K562 (cell line): Measurements from ENCODE around the gene NUP35. TPM values are rescaled to one million over a fixed set of nuclear protein-coding genes. Genes with fewer than 3 reads are reported as not detected.

Experiments used
- ATAC-seq: fragments of 200-7000 bp; cut with Tn5 transposase; 3 replicates; pipeline ENCODE4 v1.9.1; 2020; ENCODE audit warnings: moderate library complexity
- BruUV-seq: library from RNA; stranded (reverse); fragments of 400-500 nt; replicated peaks from 2 replicates; lab custom pipeline; 2021; lab: Mats Ljungman, UMichigan
- CTCF ChIA-PET: fragments of 300-600 bp; formaldehyde crosslinking; extraction: SDS; loops from one replicate; lab custom pipeline; 2021; ENCODE audit warnings: low intra/inter-chr PET ratio; lab: Yijun Ruan, JAX
- POLR2A ChIA-PET: fragments of 300-600, 350-650 bp; sonication (Branson Sonifier 250); formaldehyde crosslinking; extraction: SDS; loops from one replicate; lab custom pipeline; 2021; ENCODE audit warnings: antibody characterized with exemption, inconsistent platforms; lab: Yijun Ruan, JAX
- DNase-seq, 4 experiments: peaks; one replicate each; pipeline versions ENCODE4 v3.0.0 to v3.0.0-alpha.2; 2011 to 2018; ENCODE audit warnings: low spot score in 3 of 4, mixed read lengths in 3 of 4; ENCODE audit errors: extremely low read depth in 1 of 4
- FAIRE-seq: peaks from 2 replicates; lab custom pipeline; 2011; peaks lifted over from hg19 to GRCh38; lab: Jason Lieb, UNC
- H2AFZ ChIP-seq: 2 replicates; pipeline ENCODE4 v1.6.0; 2011; ENCODE audit warnings: low read depth, low read length, control low read depth, inconsistent platforms
- H3K27ac ChIP-seq: fragments of 200-600 bp; 3 replicates; pipeline ENCODE4 v1.8.0; 2011; ENCODE audit warnings: low read depth, mild to moderate bottlenecking, control low read depth, inconsistent platforms, low read length, moderate library complexity, mixed read lengths; ENCODE audit errors: extremely low read depth
- H3K27me3 ChIP-seq, 2 experiments: fragments of 300-600 bp in 1 of 2; 2 replicates in 1 of 2; 3 replicates in 1 of 2; pipeline versions ENCODE4 v1.6.0 to v1.8.0; 2011; ENCODE audit warnings: inconsistent platforms in 2 of 2, low read length in 2 of 2, mild to moderate bottlenecking in 1 of 2, mixed read lengths in 1 of 2, moderate library complexity in 1 of 2; ENCODE audit not compliant: control insufficient read depth in 2 of 2, insufficient read depth in 2 of 2
- H3K36me3 ChIP-seq: fragments of 300-600 bp; 3 replicates; pipeline ENCODE4 v1.8.0; 2011; ENCODE audit warnings: mild to moderate bottlenecking, low read length, inconsistent platforms; ENCODE audit not compliant: control insufficient read depth, insufficient read depth
- H3K4me1 ChIP-seq, 2 experiments: fragments of 200-600 bp in 1 of 2; replicated peaks in 1 of 2; 2 replicates in 1 of 2; 3 replicates in 1 of 2; pipeline versions ENCODE4 v1.5.1 to v1.8.0; 2011; ENCODE audit warnings: inconsistent platforms in 2 of 2, low read length in 2 of 2, mild to moderate bottlenecking in 1 of 2, mixed read lengths in 1 of 2, moderate library complexity in 1 of 2; ENCODE audit not compliant: control insufficient read depth in 2 of 2, insufficient read depth in 2 of 2
- H3K4me2 ChIP-seq: 2 replicates; pipeline ENCODE4 v1.6.1; 2011; ENCODE audit warnings: low read length, control low read depth, inconsistent platforms, mixed read lengths; ENCODE audit not compliant: insufficient read depth
- H3K4me3 ChIP-seq: fragments of 200-600 bp; sonication (generic), shearing (Covaris generic); 2 replicates; pipeline ENCODE4 v1.5.1; 2016; ENCODE audit warnings: control low read depth, inconsistent platforms
- H3K79me2 ChIP-seq: fragments of 200-600 bp; 3 replicates; pipeline ENCODE4 v1.8.0; 2011; ENCODE audit warnings: low read length, inconsistent platforms; ENCODE audit not compliant: control insufficient read depth, insufficient read depth
- H3K9ac ChIP-seq, 2 experiments: 2 replicates each; pipeline versions ENCODE4 v1.6.0 to v1.6.1; 2011; ENCODE audit warnings: low read depth in 2 of 2, low read length in 2 of 2, control low read depth in 1 of 2, inconsistent platforms in 1 of 2, mild to moderate bottlenecking in 1 of 2, mixed read lengths in 1 of 2; ENCODE audit not compliant: insufficient read depth in 1 of 2
- H3K9me1 ChIP-seq: one replicate; pipeline ENCODE4 v1.6.0; 2011; ENCODE audit warnings: inconsistent platforms, mild to moderate bottlenecking, low read length, moderate library complexity; ENCODE audit not compliant: control insufficient read depth, insufficient read depth
- H3K9me3 ChIP-seq: replicated peaks from 2 replicates; pipeline ENCODE4 v1.5.1; 2011; ENCODE audit warnings: low read depth, low read length, inconsistent platforms; ENCODE audit not compliant: control insufficient read depth, insufficient read depth
- H4K20me1 ChIP-seq: replicated peaks from 2 replicates; pipeline ENCODE4 v1.6.1; 2011; ENCODE audit warnings: low read length, inconsistent platforms, mixed read lengths; ENCODE audit not compliant: control insufficient read depth, insufficient read depth
- BACH1 ChIP-seq: fragments of 200-800 bp; sonication (Bioruptor generic); IDR thresholded peaks from 2 replicates; pipeline ENCODE4 v1.6.1; 2016; ENCODE audit warnings: missing genetic modification characterization, missing compliant biosample characterization
- CBFA2T3 ChIP-seq: fragments of 450-650 bp; IDR thresholded peaks from 2 replicates; pipeline ENCODE4 v1.6.1; 2017
- FOXK2 ChIP-seq, 2 experiments: fragments of 450-650 bp; IDR thresholded peaks in 1 of 2; conservative IDR thresholded peaks in 1 of 2; 2 replicates each; pipeline ENCODE4 v1.6.1; 2016; ENCODE audit warnings: low read depth in 2 of 2, mild to moderate bottlenecking in 1 of 2
- HMGN3 ChIP-seq: IDR thresholded peaks from 2 replicates; pipeline ENCODE4 v1.6.1; 2011; ENCODE audit warnings: borderline replicate concordance, low read depth, mild to moderate bottlenecking, mixed read lengths, low read length; ENCODE audit not compliant: insufficient read length; ENCODE audit errors: extremely low read depth
- HNRNPLL ChIP-seq: fragments of 200-400 bp; formaldehyde crosslinking; IDR thresholded peaks from 2 replicates; pipeline ENCODE4 v1.6.1; 2017; ENCODE audit warnings: low read length, low read depth, mild to moderate bottlenecking; ENCODE audit not compliant: poor library complexity, severe bottlenecking
- MAFK ChIP-seq: IDR thresholded peaks from 2 replicates; pipeline ENCODE4 v1.6.1; 2011; ENCODE audit warnings: low read length, improper control_type of control experiment
- MCM3 ChIP-seq: fragments of 450-650 bp; IDR thresholded peaks from 2 replicates; pipeline ENCODE4 v1.6.1; 2016
- POLR2AphosphoS2 ChIP-seq: IDR thresholded peaks from 2 replicates; pipeline ENCODE4 v1.6.1; 2012; ENCODE audit warnings: low read length, improper control_type of control experiment
- PRMT5 ChIP-seq: sonication (generic); formaldehyde crosslinking; IDR thresholded peaks from 2 replicates; pipeline ENCODE4 v1.5.0; 2020; ENCODE audit warnings: missing genetic modification reagents
- RBM34 ChIP-seq: fragments of 200-400 bp; formaldehyde crosslinking; IDR thresholded peaks from 2 replicates; pipeline ENCODE4 v1.6.1; 2018; ENCODE audit warnings: low read length, borderline replicate concordance; ENCODE audit not compliant: insufficient read depth
- SNRNP70 ChIP-seq: fragments of 200-400 bp; formaldehyde crosslinking; optimal IDR thresholded peaks from 2 replicates; pipeline ENCODE3; 2017; ENCODE audit warnings: low read depth, low read length
- SOX6 ChIP-seq: fragments of 450-650 bp; IDR thresholded peaks from 2 replicates; pipeline ENCODE4 v1.6.1; 2014; ENCODE audit warnings: mild to moderate bottlenecking
- SPI1 ChIP-seq: IDR thresholded peaks from 2 replicates; pipeline ENCODE4 v1.6.1; 2011; ENCODE audit warnings: low read depth, low read length, control low read depth, borderline replicate concordance
- ZKSCAN1 ChIP-seq: fragments of 150-350 bp; IDR thresholded peaks from 2 replicates; pipeline ENCODE4 v1.6.1; 2016; ENCODE audit warnings: low read depth, low read length
- ZNF518B ChIP-seq: fragments of 250-450 bp; sonication (Bioruptor Pico); IDR thresholded peaks from 2 replicates; pipeline ENCODE4 v1.5.0; 2021; ENCODE audit warnings: mild to moderate bottlenecking, moderate library complexity
- ZNF551 ChIP-seq: fragments of 250-450 bp; sonication (Bioruptor Pico); IDR thresholded peaks from 2 replicates; pipeline ENCODE4 v1.5.0; 2021; ENCODE audit warnings: mild to moderate bottlenecking, moderate library complexity
- WGBS: fragments of 100-300 bp; shearing (Covaris generic); methylation state at CpG from one replicate; pipeline ENCODE4 v1.1.6; 2016; ENCODE audit warnings: low coverage, mixed read lengths; ENCODE audit not compliant: insufficient coverage; ENCODE audit errors: missing lambda C conversion rate; 5-methylcytosine and 5-hydroxymethylcytosine counted together
- in situ Hi-C: fragments of 300-500 bp; cut with MboI; formaldehyde crosslinking; loops from 4 replicates; pipeline ENCODE4 v1.15.0; 2018; ENCODE audit warnings: inconsistent platforms, mixed read lengths
- intact Hi-C: fragments of 100-400 bp; cut with micrococcal nuclease; formaldehyde crosslinking; loops from 2 replicates; pipeline ENCODE4 v1.14.2; 2022
- polyA plus RNA-seq, 8 experiments: library from polyadenylated mRNA; depleted of rRNA in 4 of 8; stranded (reverse) in 5 of 8; unstranded in 3 of 8; fragments of >200 nt; fragmentation: Nextera tagmentation in 2 of 8; fragmentation: Illumina TruSeq in 1 of 8; extraction: Ambion mirVana in 2 of 8; extraction: Trizol in 1 of 8; gene quantifications; 2 replicates each; pipeline versions ENCODE4 v1.2.1 to v1.2.3, GENCODE V29; 2011 to 2014; ENCODE audit warnings: inconsistent platforms in 1 of 8, missing spikeins in 1 of 8
- total RNA-seq, 7 experiments: library from RNA; depleted of rRNA in 6 of 7; stranded (reverse); fragments of >200 nt in 6 of 7; fragmentation: Illumina TruSeq in 2 of 7; extraction: Trizol in 2 of 7; gene quantifications; 2 replicates each; pipeline versions ENCODE4 v1.2.1 to v1.2.3, GENCODE V29; 2011 to 2021; ENCODE audit warnings: low replicate concordance in 1 of 7
- TF ChIP-seq, protein P1 (sequence below): sonication (generic); formaldehyde crosslinking; IDR thresholded peaks from 2 replicates; pipeline ENCODE4 v1.9.0; 2022; ENCODE audit warnings: mild to moderate bottlenecking, missing genetic modification reagents
- TF ChIP-seq, protein P2 (sequence below): fragments of 250-450 bp; sonication (Bioruptor Pico); IDR thresholded peaks from 2 replicates; pipeline ENCODE4 v1.4.0; 2020

The NUP35 gene
- total and polyA plus RNA-seq, 9 of the 15 experiments (the other 6 are each of a cell fraction or from before 2014, with no cell fraction given), result 24.5 to 78.2 (median 51.1) TPM

GRCh38 chr2:183078464-183079138, 45.6 kb upstream of the NUP35 start, which contains the start of gene DUSP19:
Gene DUSP19 (plus strand): TSS chr2:183078747. CDS start chr2:183078934, 187 bp downstream.
- Histone ChIP-seq H3K27me3 (no peaks in the 10 kb centered on the region), H3K4me3 (peak within 1 kb of the TSS; percentile 58), H2AFZ (peak within 1 kb of the TSS; percentile 94), H3K9me3 (no peaks in the 10 kb centered on the region), H3K9ac (peak within 1 kb of the TSS; percentile 72 to 88), H3K4me1 (peaks cover 0 to 13% of the 10 kb centered on the region in 2 experiments; a peak in 2 of 5 replicates), H3K4me2 (peak within 1 kb of the TSS; percentile 94), H4K20me1 (no peaks in the 10 kb centered on the region), H3K79me2 (peaks cover 6% of the 10 kb centered on the region; the same call in 2 of the 3 replicates), H3K27ac (peak within 1 kb of the TSS; percentile 68), H3K36me3 (no peaks in the 10 kb centered on the region), H3K9me1 (no peaks in the 10 kb centered on the region)
- DNase-seq, result peak; percentile 97 to 99 (median 98)
- CTCF ChIA-PET, result no interaction called here
- ATAC-seq, result peak; percentile 90
- in situ Hi-C loops, result no loop called here
- POLR2A ChIA-PET, result interaction anchor here (0.7 to 1.8 kb wide), 9 partner anchors 7 to 1572 kb away, joined by 3 to 6 read pairs (median 4); no protein-coding TSS in a partner anchor
- FAIRE-seq, result peak; percentile 99
- intact Hi-C loops, result loop anchor here (1.0 kb wide), 2 partner anchors 40 to 46 kb away; partner anchors contain the start of genes NCKAP1 and NUP35
- BruUV-seq, result no TSS peak
- WGBS, result 1% methylated on average over 20 of the region's 20 CpGs
- no peak for TF ChIP-seq RBM34
- TF ChIP-seq SNRNP70, result no peak
- TF ChIP-seq PRMT5 (CRISPR knock-in tag), result no peak
- TF ChIP-seq, protein P1, sequence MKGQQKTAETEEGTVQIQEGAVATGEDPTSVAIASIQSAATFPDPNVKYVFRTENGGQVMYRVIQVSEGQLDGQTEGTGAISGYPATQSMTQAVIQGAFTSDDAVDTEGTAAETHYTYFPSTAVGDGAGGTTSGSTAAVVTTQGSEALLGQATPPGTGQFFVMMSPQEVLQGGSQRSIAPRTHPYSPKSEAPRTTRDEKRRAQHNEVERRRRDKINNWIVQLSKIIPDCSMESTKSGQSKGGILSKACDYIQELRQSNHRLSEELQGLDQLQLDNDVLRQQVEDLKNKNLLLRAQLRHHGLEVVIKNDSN, result no peak
- TF ChIP-seq POLR2AphosphoS2, result peak; percentile 90; the same call in 1 of the 2 replicates
- no peak for TF ChIP-seq CBFA2T3
- no peak for TF ChIP-seq MCM3
- TF ChIP-seq HMGN3, result no peak
- no peak for TF ChIP-seq MAFK
- TF ChIP-seq SPI1, result no peak
- peak; percentile 25 for TF ChIP-seq HNRNPLL
- TF ChIP-seq, protein P2, sequence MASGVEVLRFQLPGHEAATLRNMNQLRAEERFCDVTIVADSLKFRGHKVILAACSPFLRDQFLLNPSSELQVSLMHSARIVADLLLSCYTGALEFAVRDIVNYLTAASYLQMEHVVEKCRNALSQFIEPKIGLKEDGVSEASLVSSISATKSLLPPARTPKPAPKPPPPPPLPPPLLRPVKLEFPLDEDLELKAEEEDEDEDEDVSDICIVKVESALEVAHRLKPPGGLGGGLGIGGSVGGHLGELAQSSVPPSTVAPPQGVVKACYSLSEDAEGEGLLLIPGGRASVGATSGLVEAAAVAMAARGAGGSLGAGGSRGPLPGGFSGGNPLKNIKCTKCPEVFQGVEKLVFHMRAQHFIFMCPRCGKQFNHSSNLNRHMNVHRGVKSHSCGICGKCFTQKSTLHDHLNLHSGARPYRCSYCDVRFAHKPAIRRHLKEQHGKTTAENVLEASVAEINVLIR (CRISPR knock-in tag), result no peak; the same call in 1 of the 2 replicates
- no peak; the same call in 1 of the 2 replicates for TF ChIP-seq ZKSCAN1
- TF ChIP-seq ZNF551, result no peak
- no peak for TF ChIP-seq BACH1 (tag)
- no peak for TF ChIP-seq ZNF518B (CRISPR knock-in tag)
- TF ChIP-seq FOXK2 (conservative IDR thresholded peaks at IDR 0.05 in 1 of 2, IDR thresholded peaks at IDR 0.05 in 1 of 2; ENCODE audit: low read depth in 2 of 2), result peak; percentile 73 to 76; a peak in 3 of 4 replicates
- peak; percentile 62; the same call in 1 of the 2 replicates for TF ChIP-seq SOX6
